ENCODE data around the gene RAPH1.

DNA sequence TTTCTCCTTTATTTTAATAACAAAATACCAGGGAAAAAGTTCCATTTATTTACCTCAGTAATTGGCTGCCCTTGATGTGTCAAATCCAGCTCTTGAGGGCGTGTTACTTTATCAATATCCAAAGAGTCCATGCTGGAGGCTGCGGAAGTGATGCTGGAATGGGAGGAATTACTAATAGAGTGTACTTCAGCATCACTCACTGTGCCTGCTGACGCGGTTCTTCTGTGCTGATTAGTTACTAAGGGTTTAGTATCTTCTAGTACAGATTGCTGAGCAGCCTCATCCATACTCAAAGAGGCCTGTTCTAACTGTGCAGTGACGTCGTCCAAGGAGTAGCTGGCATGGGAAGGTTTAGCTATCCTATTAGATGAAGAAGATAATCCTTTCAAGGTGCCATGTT is 45.6 kb downstream of the RAPH1 start:
- TF ChIP-seq, protein P1, sequence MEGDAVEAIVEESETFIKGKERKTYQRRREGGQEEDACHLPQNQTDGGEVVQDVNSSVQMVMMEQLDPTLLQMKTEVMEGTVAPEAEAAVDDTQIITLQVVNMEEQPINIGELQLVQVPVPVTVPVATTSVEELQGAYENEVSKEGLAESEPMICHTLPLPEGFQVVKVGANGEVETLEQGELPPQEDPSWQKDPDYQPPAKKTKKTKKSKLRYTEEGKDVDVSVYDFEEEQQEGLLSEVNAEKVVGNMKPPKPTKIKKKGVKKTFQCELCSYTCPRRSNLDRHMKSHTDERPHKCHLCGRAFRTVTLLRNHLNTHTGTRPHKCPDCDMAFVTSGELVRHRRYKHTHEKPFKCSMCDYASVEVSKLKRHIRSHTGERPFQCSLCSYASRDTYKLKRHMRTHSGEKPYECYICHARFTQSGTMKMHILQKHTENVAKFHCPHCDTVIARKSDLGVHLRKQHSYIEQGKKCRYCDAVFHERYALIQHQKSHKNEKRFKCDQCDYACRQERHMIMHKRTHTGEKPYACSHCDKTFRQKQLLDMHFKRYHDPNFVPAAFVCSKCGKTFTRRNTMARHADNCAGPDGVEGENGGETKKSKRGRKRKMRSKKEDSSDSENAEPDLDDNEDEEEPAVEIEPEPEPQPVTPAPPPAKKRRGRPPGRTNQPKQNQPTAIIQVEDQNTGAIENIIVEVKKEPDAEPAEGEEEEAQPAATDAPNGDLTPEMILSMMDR (IDR thresholded peaks at IDR 0.05; ENCODE audit: insufficient read depth, low read length) = no peak
- no peak for TF ChIP-seq POLR2AphosphoS5 (IDR thresholded peaks at IDR 0.05; ENCODE audit: low read depth)
- TF ChIP-seq SPI1 (IDR thresholded peaks at IDR 0.05; ENCODE audit: borderline replicate concordance, low read depth) = no peak

Measured in HL-60 (cell line).